ENCODE data around the gene PARL. TPM values are rescaled to one million over a fixed set of nuclear protein-coding genes. Genes with fewer than 3 reads are reported as not detected.
A peak's percentile ranks its signal among the peaks of the same experiment; 100 is the strongest.

The PARL gene
- total and polyA plus RNA-seq, 2 donors (not counting 3 experiments of a cell fraction or from before 2014, with no cell fraction given) = 38.8 to 48.1 TPM

DNA sequence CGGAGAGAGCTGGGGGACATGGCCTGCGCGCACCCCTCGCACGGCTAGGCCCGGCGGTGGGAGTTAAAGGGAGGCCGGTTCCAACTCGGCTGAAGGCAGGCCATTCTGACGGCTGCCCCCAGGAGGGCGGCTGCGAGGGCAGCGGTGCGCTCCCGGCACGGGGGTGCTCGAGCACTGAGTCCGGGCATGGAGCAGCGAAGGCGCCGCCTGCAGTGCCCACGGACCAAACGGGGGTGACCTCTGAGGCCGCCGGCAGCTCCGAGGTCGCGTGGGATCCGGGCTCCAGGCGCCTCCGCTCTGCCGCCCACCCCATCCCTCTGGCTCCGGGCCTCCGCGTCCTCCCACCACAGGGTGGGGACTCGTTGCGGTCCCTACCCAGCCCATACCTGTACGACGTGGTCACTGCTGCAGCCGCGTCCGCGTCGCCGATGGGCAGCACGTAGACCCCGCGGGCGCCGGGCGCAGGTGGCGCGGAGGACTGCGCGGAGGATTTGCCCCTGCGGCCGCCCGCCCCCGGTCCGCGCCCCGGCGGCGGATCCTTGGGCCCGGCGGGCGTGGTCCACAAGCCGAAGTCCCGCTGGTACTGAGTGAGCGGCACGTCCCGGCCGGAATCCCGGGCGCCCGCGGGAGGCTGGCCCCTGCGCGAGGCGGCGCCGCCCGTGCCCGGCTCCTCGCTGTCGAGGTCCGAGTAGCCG, 59.8 kb downstream of the PARL start:
- H4K20me1 ChIP-seq (replicated peaks; ENCODE audit: control insufficient read depth, extremely low read depth, insufficient read depth, low read length) = no peaks in the 10 kb centered on the region
- peak overlapping the region; percentile 40 for H3K9ac ChIP-seq (replicated peaks; ENCODE audit: extremely low read depth, insufficient read depth, low read length)
- no peaks in the 10 kb centered on the region for H3K9me3 ChIP-seq (replicated peaks; ENCODE audit: control insufficient read depth, insufficient read depth, low read length)
- ChIA-PET CTCF (interaction anchor here (1.0 to 2.9 kb wide), 3 partner anchors 23 to 60 kb away, joined by 3 to 16 read pairs (median 3); partner anchors contain the start of gene PARL), POLR2A (no interaction called here)
- no peak for TF ChIP-seq GATA2 (IDR thresholded peaks at IDR 0.05; ENCODE audit: insufficient read depth, insufficient read length, low read depth, low read length)
- TF ChIP-seq POLR2A (IDR thresholded peaks at IDR 0.05; ENCODE audit: low read depth, low read length) = no peak
- TF ChIP-seq EZH2 (IDR thresholded peaks at IDR 0.05; ENCODE audit: borderline replicate concordance, low read depth, low read length, severe bottlenecking) = no peak
- no peak for TF ChIP-seq JUN (IDR thresholded peaks at IDR 0.05; ENCODE audit: borderline replicate concordance, insufficient read depth, insufficient read length, low read depth)
- TF ChIP-seq POLR2AphosphoS5 (IDR thresholded peaks at IDR 0.05; ENCODE audit: insufficient read depth, low read depth, low read length) = no peak
- TF ChIP-seq, protein P1, sequence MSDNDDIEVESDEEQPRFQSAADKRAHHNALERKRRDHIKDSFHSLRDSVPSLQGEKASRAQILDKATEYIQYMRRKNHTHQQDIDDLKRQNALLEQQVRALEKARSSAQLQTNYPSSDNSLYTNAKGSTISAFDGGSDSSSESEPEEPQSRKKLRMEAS (IDR thresholded peaks at IDR 0.05; ENCODE audit: insufficient read depth, insufficient read length) = no peak
- no peak for TF ChIP-seq MYC (IDR thresholded peaks at IDR 0.05; ENCODE audit: low read depth, low read length)
- TF ChIP-seq, protein P2, sequence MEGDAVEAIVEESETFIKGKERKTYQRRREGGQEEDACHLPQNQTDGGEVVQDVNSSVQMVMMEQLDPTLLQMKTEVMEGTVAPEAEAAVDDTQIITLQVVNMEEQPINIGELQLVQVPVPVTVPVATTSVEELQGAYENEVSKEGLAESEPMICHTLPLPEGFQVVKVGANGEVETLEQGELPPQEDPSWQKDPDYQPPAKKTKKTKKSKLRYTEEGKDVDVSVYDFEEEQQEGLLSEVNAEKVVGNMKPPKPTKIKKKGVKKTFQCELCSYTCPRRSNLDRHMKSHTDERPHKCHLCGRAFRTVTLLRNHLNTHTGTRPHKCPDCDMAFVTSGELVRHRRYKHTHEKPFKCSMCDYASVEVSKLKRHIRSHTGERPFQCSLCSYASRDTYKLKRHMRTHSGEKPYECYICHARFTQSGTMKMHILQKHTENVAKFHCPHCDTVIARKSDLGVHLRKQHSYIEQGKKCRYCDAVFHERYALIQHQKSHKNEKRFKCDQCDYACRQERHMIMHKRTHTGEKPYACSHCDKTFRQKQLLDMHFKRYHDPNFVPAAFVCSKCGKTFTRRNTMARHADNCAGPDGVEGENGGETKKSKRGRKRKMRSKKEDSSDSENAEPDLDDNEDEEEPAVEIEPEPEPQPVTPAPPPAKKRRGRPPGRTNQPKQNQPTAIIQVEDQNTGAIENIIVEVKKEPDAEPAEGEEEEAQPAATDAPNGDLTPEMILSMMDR (IDR thresholded peaks at IDR 0.05; ENCODE audit: extremely low read depth in 1 of 2, insufficient read depth in 1 of 2, low read depth in 1 of 2, low read length in 2 of 2) = no peak
- no peak for TF ChIP-seq FOS (IDR thresholded peaks at IDR 0.05; ENCODE audit: borderline replicate concordance, insufficient read depth, low read length)
- intact Hi-C loops (cut with micrococcal nuclease) = loop anchor here (1.0 kb wide), 1 partner anchor 59 kb away; the partner anchor contains the start of gene PARL
- no peaks in the 10 kb centered on the region for H3K79me2 ChIP-seq (ENCODE audit: control insufficient read depth, insufficient read depth, low read length)
- DNase-seq (ENCODE audit: low read depth, low spot score) = peak; percentile 19
- H3K27me3 ChIP-seq (ENCODE audit: control insufficient read depth in 2 of 2, insufficient read depth in 2 of 2, low read length in 2 of 2) = no peaks in the 10 kb centered on the region
- H3K9me1 ChIP-seq (replicated peaks; ENCODE audit: control insufficient read depth, extremely low read depth, insufficient read depth, low read length) = no peaks in the 10 kb centered on the region
- peaks cover 8% of the 10 kb centered on the region for H3K4me1 ChIP-seq (ENCODE audit: control insufficient read depth, extremely low read depth, insufficient read depth, low read length)
- BruUV-seq (replicated peaks) = no TSS peak
- dilution Hi-C loops (cut with MboI; ENCODE audit: extremely low pct_ligation_motif_present, low sequenced_read_pairs) = no loop called here
- no peak for FAIRE-seq
- H3K27ac ChIP-seq (ENCODE audit: insufficient read depth, low read depth, low read length) = no peak overlapping the region
- peak overlapping the region; percentile 48 to 55 (median 50) for H3K4me3 ChIP-seq (replicated peaks in 1 of 3; ENCODE audit: insufficient read depth in 1 of 3, low read depth in 1 of 3, low read length in 3 of 3)
- peak overlapping the region; percentile 47 for H2AFZ ChIP-seq (ENCODE audit: low read depth, low read length)
- peaks cover 0 to 6% of the 10 kb centered on the region in 2 experiments for H3K36me3 ChIP-seq (ENCODE audit: control insufficient read depth in 2 of 2, extremely low read depth in 1 of 2, insufficient read depth in 2 of 2, low read length in 2 of 2)
- peak overlapping the region; percentile 55 for H3K4me2 ChIP-seq (ENCODE audit: insufficient read depth, low read length)

Data from endothelial cell of umbilical vein (primary cell).